ENCODE data around the gene CHN1.

The CHN1 gene

DNA sequence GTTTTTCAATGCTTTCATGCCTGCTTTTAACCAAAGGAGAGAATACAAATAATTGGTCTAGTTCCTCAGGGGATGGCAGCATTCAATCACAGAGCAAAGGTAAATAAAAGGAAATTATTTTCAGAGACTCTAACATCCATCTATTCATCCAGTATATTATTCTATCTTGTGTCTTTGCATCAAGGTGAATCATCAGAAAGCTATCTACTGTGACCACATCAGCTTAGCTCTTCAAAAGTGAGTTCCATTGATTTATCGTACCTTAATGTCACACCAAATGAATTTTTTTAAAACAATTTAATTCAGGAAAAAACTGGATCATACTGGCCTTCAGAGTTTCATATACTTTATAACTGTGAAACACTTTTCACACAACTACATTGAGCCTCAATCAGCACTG, 66.1 kb downstream of the CHN1 start:
- TF ChIP-seq, protein P1, sequence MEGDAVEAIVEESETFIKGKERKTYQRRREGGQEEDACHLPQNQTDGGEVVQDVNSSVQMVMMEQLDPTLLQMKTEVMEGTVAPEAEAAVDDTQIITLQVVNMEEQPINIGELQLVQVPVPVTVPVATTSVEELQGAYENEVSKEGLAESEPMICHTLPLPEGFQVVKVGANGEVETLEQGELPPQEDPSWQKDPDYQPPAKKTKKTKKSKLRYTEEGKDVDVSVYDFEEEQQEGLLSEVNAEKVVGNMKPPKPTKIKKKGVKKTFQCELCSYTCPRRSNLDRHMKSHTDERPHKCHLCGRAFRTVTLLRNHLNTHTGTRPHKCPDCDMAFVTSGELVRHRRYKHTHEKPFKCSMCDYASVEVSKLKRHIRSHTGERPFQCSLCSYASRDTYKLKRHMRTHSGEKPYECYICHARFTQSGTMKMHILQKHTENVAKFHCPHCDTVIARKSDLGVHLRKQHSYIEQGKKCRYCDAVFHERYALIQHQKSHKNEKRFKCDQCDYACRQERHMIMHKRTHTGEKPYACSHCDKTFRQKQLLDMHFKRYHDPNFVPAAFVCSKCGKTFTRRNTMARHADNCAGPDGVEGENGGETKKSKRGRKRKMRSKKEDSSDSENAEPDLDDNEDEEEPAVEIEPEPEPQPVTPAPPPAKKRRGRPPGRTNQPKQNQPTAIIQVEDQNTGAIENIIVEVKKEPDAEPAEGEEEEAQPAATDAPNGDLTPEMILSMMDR (IDR thresholded peaks at IDR 0.05; ENCODE audit: low read depth, low read length, poor library complexity, severe bottlenecking) = no peak
- no peak for TF ChIP-seq EZH2phosphoT487 (IDR thresholded peaks at IDR 0.05; ENCODE audit: borderline replicate concordance, low read length)
- Histone ChIP-seq H3F3A (ENCODE audit: control insufficient read depth, insufficient read depth) (no peaks in the 10 kb centered on the region), H3K9me2 (replicated peaks; ENCODE audit: control insufficient read depth, low read length) (no peaks in the 10 kb centered on the region), H3K79me2 (ENCODE audit: control insufficient read depth, low read length) (no peaks in the 10 kb centered on the region), H3K9me3 (ENCODE audit: control insufficient read depth, insufficient read depth, low read length) (no peaks in the 10 kb centered on the region), H3K4me1 (ENCODE audit: control insufficient read depth, low read length) (no peaks in the 10 kb centered on the region), H3K27ac (ENCODE audit: low read depth, low read length) (no peak overlapping the region), H3K4me3 (ENCODE audit: low read length) (no peak overlapping the region), H3K27me3 (ENCODE audit: control insufficient read depth, low read length) (peaks cover 5% of the 10 kb centered on the region; the same call in 1 of the 2 replicates), H4K20me1 (ENCODE audit: control insufficient read depth, insufficient read depth, low read depth, low read length) (no peaks in the 10 kb centered on the region), H3K36me3 (ENCODE audit: control insufficient read depth, low read length) (no peaks in the 10 kb centered on the region), H3K4me2 (ENCODE audit: low read length) (no peak overlapping the region)

DNA sequence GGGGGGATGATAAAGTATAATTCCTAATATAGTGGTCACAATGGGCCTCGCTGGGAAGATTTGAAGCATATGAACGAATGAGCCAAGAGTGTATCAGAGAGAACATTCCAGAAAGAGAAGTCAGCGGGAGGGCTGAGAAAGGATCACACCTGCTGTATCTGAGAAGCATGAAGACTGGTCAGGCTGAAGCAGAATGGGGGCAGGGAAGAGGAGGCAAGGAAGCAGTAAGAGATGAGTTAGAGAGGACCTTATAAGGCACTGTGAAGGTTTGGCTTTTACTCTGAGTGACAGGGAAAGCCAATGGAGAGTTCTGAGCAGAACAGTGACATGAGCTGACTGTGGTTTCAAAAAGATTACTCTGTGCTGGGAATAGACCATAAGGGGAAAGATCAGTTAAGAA, 73.5 kb downstream of the CHN1 start:
- no peaks in the 10 kb centered on the region for H3K79me2 ChIP-seq (ENCODE audit: control insufficient read depth, low read length)
- no peaks in the 10 kb centered on the region for H3K9me3 ChIP-seq (ENCODE audit: control insufficient read depth, insufficient read depth, low read length)
- TF ChIP-seq, protein P1 (IDR thresholded peaks at IDR 0.05; ENCODE audit: low read depth, low read length, poor library complexity, severe bottlenecking) = no peak
- H3K4me1 ChIP-seq (ENCODE audit: control insufficient read depth, low read length) = no peaks in the 10 kb centered on the region
- H3K4me3 ChIP-seq (ENCODE audit: low read length) = no peak overlapping the region
- H3F3A ChIP-seq (ENCODE audit: control insufficient read depth, insufficient read depth) = no peaks in the 10 kb centered on the region
- H3K4me2 ChIP-seq (ENCODE audit: low read length) = no peak overlapping the region
- H4K20me1 ChIP-seq (ENCODE audit: control insufficient read depth, insufficient read depth, low read depth, low read length) = no peaks in the 10 kb centered on the region
- no peaks in the 10 kb centered on the region for H3K9me2 ChIP-seq (replicated peaks; ENCODE audit: control insufficient read depth, low read length)
- no peak overlapping the region for H3K27ac ChIP-seq (ENCODE audit: low read depth, low read length)
- H3K36me3 ChIP-seq (ENCODE audit: control insufficient read depth, low read length) = no peaks in the 10 kb centered on the region
- H3K27me3 ChIP-seq (ENCODE audit: control insufficient read depth, low read length) = no peaks in the 10 kb centered on the region

DNA sequence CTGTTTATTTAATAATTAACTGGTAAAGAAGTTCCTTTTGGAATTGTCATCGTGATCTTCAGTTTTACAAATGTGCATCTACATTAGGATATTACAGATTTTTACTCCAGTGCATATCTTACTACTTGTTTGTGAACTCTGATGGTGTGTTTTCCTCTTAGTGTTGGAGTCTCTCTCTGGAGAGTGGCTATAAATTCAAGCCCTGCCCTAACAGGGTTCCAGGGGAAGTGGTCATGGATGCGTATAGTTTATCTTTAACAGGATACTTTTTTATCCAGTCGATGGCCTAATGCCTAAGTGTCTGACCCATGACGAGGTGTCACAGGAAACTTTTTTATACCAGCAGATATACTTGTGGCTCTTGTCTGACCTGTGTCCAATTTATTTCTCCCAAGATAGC, 75.4 kb downstream of the CHN1 start:
- H3K27me3 ChIP-seq (ENCODE audit: control insufficient read depth, low read length) = no peaks in the 10 kb centered on the region; the same call in 1 of the 2 replicates
- no peaks in the 10 kb centered on the region for H4K20me1 ChIP-seq (ENCODE audit: control insufficient read depth, insufficient read depth, low read depth, low read length)
- H3K27ac ChIP-seq (ENCODE audit: low read depth, low read length) = no peak overlapping the region
- no peak overlapping the region for H3K4me3 ChIP-seq (ENCODE audit: low read length)
- no peaks in the 10 kb centered on the region for H3K36me3 ChIP-seq (ENCODE audit: control insufficient read depth, low read length)
- no peaks in the 10 kb centered on the region for H3K9me2 ChIP-seq (replicated peaks; ENCODE audit: control insufficient read depth, low read length)
- no peak overlapping the region for H3K4me2 ChIP-seq (ENCODE audit: low read length)
- no peaks in the 10 kb centered on the region for H3K9me3 ChIP-seq (ENCODE audit: control insufficient read depth, insufficient read depth, low read length)
- H3F3A ChIP-seq (ENCODE audit: control insufficient read depth, insufficient read depth) = no peaks in the 10 kb centered on the region
- H3K4me1 ChIP-seq (ENCODE audit: control insufficient read depth, low read length) = no peaks in the 10 kb centered on the region
- no peak for TF ChIP-seq EZH2phosphoT487 (IDR thresholded peaks at IDR 0.05; ENCODE audit: borderline replicate concordance, low read length)
- TF ChIP-seq, protein P1 (IDR thresholded peaks at IDR 0.05; ENCODE audit: low read depth, low read length, poor library complexity, severe bottlenecking) = no peak
- no peaks in the 10 kb centered on the region for H3K79me2 ChIP-seq (ENCODE audit: control insufficient read depth, low read length)
